HPDE6-E6E7 (cell line): Measurements from ENCODE around the gene KCNMA1.
"Not testable (repeated sequence)": the region's sequence is repeated elsewhere in the genome, so short reads cannot be mapped to it uniquely, and the experiment has no call there.

ENCODE experiments used
- DNase-seq: peaks from one replicate; pipeline ENCODE4 v3.0.0; 2011; ENCODE audit warnings: missing footprints; ENCODE audit errors: extremely low spot score

KCNMA1 gene

GRCh38 chr10:77533887-77534278 lies 103.7 kb downstream of the KCNMA1 start:
- DNase-seq, result no peak

GRCh38 chr10:77533146-77533886 lies 104.3 kb downstream of the KCNMA1 start:
- no peak for DNase-seq

- no peak for DNase-seq
Measured at GRCh38 chr10:77532068-77532467, 105.5 kb downstream of the KCNMA1 start.

- DNase-seq, result peak; percentile 79
Measured at GRCh38 chr10:77531441-77532001, 106.1 kb downstream of the KCNMA1 start.

GRCh38 chr10:77530011-77530410 lies 107.6 kb downstream of the KCNMA1 start:
- DNase-seq, result no peak

GRCh38 chr10:77529050-77529576 lies 108.5 kb downstream of the KCNMA1 start:
- no peak for DNase-seq

GRCh38 chr10:77527839-77528238 lies 109.8 kb downstream of the KCNMA1 start:
- no peak for DNase-seq

GRCh38 chr10:77526868-77527617 lies 110.6 kb downstream of the KCNMA1 start:
- no peak for DNase-seq

- no peak for DNase-seq
Measured at GRCh38 chr10:77524281-77524711, 113.3 kb downstream of the KCNMA1 start.

GRCh38 chr10:77522268-77522809 lies 115.3 kb downstream of the KCNMA1 start:
- DNase-seq, result no peak

- no peak for DNase-seq
Measured at GRCh38 chr10:77520995-77521394, 116.6 kb downstream of the KCNMA1 start.

- DNase-seq, result no peak
Measured at GRCh38 chr10:77520290-77520689, 117.3 kb downstream of the KCNMA1 start.

- not testable (repeated sequence) for DNase-seq
Measured at GRCh38 chr10:77519791-77520190, 117.8 kb downstream of the KCNMA1 start.

- no peak for DNase-seq
Measured at GRCh38 chr10:77518910-77519274, 118.7 kb downstream of the KCNMA1 start.

GRCh38 chr10:77518241-77518909 lies 119.2 kb downstream of the KCNMA1 start:
- no peak for DNase-seq

- no peak for DNase-seq
Measured at GRCh38 chr10:77516575-77516974, 121.0 kb downstream of the KCNMA1 start.

- DNase-seq, result no peak
Measured at GRCh38 chr10:77514870-77515269, 122.7 kb downstream of the KCNMA1 start.

- DNase-seq, result peak; percentile 81
Measured at GRCh38 chr10:77513781-77514331, 123.8 kb downstream of the KCNMA1 start.

- DNase-seq, result no peak
Measured at GRCh38 chr10:77513220-77513619, 124.4 kb downstream of the KCNMA1 start.

- no peak for DNase-seq
Measured at GRCh38 chr10:77512219-77512578, 125.4 kb downstream of the KCNMA1 start.

- no peak for DNase-seq
Measured at GRCh38 chr10:77511498-77512218, 126.0 kb downstream of the KCNMA1 start.
